GM19238 (cell line): ENCODE data around the gene RFX2.
"Not testable (repeated sequence)": the region's sequence is repeated elsewhere in the genome, so short reads cannot be mapped to it uniquely, and the experiment has no call there.

Experiments used
- DNase-seq: peaks from one replicate; pipeline ENCODE4 v3.0.0; 2011; ENCODE audit warnings: low spot score; ENCODE audit not compliant: insufficient read length

Gene RFX2

DNA sequence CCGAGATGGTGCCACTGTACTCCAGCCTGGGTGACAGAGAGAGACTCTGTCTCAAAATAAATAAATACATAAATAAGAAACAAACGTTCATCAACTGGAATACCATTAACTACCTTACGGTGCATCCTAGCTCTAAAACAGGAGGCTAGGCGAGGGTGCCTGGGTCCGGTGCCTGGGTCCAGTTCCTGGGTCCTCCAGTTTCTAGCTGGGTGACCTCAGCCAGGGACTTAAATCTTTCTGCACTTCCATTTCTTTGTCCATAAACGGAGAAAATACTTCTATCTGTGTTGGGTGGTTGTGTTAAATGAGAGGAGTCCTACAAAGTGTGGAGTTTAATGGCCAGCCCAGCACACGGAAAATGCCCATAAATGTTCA, 34.0 kb downstream of the RFX2 start:
- DNase-seq: no peak

DNA sequence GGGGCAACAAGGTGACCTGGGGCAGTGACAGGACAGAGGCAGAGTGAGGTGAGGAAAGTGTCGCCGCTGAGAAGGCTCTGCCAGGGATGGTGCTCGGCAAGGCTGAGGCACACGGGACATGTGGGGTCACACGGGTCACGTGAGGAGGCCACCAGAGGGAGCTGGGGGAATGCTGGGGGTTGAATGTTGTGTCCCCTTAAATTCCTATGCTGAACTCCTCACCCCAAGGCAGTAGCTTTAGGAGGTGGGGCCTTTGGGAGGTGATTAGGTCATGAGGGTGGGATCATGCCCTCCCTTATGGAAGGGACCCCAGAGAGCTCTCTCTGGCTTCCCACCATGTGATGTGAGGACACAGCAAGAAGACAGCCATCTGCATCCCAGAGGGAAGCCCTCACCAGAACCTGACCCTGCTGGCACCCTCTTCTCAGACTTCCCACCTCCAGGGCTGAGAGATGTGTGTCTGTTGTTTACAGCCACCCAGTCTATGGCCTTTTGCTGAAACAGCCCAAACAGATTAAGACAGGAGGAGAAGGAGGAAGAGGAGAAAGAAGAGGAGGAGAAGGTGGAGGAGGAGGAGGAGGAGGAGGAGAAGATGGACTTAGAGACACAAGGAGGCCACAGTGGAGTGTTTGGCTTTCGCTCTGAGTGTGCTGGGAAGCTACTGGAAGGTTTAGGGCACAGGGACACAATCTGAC, 35.4 kb downstream of the RFX2 start:
- DNase-seq: no peak

GRCh38 chr19:6073858-6074708, 36.2 kb downstream of the RFX2 start:
- DNase-seq: no peak

- not testable (repeated sequence) for DNase-seq
Measured at GRCh38 chr19:6073233-6073632, 37.1 kb downstream of the RFX2 start.

GRCh38 chr19:6071875-6072274, 38.4 kb downstream of the RFX2 start:
- DNase-seq: no peak

DNA sequence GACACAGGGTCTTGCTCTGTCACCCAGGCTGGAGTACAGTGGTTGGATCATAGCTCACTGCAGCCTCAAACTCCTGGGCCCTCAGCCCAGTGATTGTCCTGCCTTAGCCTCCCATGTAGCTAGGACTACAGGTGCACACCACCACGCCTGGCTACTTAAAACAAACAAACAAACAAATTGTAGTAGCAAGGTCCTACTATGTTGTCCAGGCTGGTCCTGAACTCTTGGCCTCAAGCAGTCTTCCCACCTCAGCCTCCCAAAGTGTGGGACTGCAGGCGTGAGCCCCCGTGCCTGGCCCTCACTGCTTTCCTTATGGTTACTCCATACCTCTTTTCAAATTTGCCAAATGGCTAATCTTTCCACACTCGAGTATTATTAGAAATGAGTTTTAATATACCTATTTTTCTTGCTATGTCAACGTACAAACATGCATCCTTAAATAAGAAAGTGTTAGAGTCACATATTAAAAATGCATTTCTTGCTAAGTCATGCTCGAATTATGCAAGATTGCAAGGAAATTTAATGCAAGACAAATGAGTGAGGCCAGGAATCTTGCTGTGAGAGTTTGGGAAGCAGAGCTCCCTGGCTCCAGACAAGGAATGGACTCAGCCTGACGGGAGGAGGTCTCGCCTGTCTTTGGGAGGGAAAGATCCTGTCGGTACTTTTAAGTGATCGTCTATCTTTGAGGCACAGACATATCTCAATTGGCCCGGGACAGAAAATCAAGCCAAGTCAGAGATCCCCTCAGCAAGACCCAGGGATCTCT, 39.4 kb downstream of the RFX2 start:
- DNase-seq: no peak

DNA sequence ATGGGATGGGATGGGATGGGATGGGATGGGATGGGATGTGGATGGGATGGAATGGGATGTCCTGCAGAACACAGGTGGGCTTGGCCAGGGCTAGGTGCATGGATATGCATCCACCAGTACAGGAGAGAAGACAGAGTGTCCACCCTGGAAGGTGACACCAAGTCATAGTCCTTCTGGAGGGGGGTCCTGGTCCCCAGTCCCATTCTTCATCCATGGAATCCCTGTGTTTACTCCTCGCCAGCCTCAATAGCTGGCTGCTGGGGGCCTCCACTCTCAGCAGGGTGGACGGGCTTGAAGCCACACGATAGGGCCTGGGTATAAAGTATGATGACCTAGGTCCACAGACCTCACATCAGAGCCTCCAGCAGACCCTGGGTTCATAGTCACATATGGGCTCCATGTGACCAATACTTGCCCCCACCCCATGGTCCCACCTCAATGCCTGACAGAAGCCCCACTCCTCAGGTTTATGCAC, 40.1 kb downstream of the RFX2 start:
- no peak for DNase-seq

- no peak for DNase-seq
Measured at GRCh38 chr19:6069268-6069791, 41.0 kb downstream of the RFX2 start.

DNA sequence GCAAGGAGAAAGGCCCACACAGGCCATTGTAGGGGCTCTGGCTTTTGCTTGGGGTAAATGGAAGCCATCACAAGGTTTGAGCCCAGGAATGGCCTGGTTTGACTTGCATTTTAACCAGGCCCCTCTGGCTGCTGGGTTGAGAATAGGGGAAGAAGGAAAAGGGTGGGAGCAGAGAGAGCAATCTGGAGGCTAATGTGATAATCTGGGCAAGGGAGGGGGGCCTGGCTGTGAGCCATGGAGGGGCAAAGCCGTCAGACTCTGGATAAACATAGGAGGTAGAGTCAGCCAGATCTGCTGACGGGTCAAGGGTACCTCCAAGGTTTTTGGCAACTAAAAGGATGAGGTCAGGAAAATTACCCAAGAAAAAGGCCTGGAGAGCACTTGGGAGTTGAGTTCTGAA, 41.6 kb downstream of the RFX2 start:
- no peak for DNase-seq

- DNase-seq: no peak
Measured at GRCh38 chr19:6067975-6068374, 42.3 kb downstream of the RFX2 start.

DNA sequence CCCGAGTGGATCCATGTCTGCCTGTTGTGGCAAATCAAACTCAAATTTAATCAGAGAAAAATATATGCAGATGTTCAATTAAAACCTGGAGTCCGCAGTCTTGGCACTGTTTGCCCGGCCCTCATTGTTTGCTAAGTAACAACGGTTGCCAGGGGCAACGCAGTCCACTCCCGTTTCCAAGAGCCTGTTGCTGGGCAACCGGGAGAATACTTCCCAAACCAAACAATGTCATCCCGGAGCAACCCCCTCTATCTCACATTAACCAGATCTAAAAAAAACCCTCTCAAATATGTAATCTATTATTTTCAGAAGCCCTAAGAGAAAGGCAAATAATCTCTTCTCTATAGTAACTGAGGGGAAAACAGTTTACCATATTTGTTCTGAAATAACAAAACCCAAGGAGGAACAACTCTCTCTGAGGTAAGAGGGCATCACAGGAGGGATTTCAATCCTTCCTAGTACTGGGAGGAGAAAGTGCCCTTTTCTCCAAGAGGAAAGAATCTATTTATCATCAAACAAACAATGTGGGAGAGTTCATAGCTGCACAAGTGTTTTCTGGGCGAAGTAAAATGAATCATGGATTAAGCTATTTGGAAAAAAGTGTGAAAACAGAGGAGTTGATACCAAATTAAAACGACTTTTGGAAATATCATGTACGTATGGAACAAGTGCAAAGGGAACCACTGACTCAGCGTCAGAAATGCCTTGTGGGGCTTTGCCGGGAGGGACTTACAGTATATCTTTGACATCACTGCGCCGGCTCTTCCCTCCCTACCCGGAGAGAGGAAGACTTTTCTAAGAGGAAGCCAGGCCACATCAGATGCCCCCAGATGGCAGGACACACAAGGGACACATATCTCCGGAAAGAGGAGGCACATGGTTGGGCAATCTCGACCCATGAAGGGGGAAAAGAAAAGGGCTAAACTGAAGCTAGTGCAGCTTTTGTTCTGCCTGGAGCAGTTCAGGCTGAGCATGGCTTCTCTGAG, 43.3 kb downstream of the RFX2 start:
- no peak for DNase-seq

DNA sequence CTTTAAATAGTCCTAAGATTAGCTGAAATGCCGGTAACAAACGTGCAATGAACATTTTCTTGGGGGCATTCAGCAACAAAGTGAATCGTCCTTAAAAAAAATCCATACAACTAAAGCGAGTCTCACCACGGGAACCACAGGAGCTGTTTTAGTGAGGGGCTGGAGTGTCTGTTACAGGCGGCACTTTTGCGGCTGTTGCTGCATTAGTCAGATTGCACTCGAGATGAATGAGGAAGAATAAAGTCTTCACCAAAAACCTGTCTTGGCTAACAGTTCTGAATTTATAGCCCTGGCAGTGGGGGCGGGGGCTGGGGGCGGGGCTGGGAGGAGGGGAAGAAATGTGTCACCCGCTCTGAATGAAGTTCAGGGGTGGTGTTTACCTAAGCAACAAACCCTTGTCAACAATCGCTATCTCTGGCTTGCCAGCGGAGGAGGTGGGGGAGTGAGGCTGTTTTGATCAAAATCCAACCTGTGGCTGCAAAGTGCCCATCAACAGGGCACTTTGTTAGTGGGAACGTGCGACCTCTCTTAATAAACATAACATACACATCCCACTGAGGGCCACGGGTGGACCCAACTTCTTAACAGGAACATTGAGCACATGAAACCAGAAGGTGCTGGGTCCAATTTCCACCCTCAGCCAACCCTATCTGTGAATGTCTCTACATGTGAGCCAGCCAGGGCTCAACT, 44.5 kb downstream of the RFX2 start:
- no peak for DNase-seq

GRCh38 chr19:6064336-6065073, 45.8 kb downstream of the RFX2 start:
- no peak for DNase-seq

- no peak for DNase-seq
Measured at GRCh38 chr19:6063576-6064335, 46.5 kb downstream of the RFX2 start.

- DNase-seq: no peak
Measured at GRCh38 chr19:6062961-6063575, 47.2 kb downstream of the RFX2 start.

GRCh38 chr19:6062274-6062673, 48.0 kb downstream of the RFX2 start:
- DNase-seq: no peak

DNA sequence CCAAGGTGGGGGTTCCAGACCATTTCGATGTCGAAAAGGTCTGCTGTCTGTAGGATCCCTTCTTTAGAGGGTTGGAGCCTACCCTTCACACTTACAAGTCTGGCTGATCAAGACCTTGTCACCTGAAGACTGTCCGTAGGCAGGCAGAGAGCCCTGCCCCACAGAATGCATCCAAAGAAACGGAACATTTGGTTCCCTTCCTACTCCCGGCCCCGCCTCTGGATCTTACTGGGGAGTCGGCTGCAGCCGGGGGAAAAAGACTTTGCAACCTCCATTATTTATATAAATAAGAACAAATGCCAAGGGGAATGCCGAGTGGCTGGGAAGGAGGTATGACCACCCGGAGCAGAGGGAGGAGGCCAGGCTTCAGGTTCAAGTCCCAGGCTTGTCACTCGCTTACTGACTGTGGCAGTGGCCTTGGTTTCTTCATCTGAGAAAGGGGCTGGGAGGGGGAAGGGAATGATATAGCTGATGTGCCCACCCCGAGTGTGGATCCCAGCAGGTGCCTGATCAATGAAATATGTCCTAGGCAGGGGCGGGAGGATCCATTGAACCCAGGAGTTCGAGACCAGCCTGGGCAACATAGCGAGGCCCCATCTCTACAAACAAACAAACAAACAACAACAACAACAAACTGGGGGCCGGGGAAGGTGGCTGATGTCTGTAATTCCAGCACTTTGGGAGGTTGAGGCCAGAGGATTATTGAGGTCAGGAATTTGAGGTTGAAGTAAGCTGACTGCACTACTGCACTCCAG, 48.7 kb downstream of the RFX2 start:
- no peak for DNase-seq
